GM18951 (cell line): ENCODE results near the gene RPA1.

ENCODE experiments used
- POLR2A ChIP-seq: IDR thresholded peaks from 4 replicates; pipeline ENCODE4 v1.6.1; 2011; ENCODE audit warnings: mild to moderate bottlenecking; ENCODE audit not compliant: insufficient read length, insufficient read depth; ENCODE audit errors: extremely low read depth
- in situ Hi-C: fragments of 300-500 bp; cut with MboI; formaldehyde crosslinking; loops from one replicate; pipeline ENCODE4 v1.12.0; 2022; ENCODE audit warnings: low sequenced_read_pairs, mixed read lengths, inconsistent platforms; ENCODE audit not compliant: unreplicated experiment

The RPA1 gene

GRCh38 chr17:1914661-1915083 lies 84.9 kb downstream of the RPA1 start:
- no peak for TF ChIP-seq POLR2A
- in situ Hi-C loops = no loop called here

DNA sequence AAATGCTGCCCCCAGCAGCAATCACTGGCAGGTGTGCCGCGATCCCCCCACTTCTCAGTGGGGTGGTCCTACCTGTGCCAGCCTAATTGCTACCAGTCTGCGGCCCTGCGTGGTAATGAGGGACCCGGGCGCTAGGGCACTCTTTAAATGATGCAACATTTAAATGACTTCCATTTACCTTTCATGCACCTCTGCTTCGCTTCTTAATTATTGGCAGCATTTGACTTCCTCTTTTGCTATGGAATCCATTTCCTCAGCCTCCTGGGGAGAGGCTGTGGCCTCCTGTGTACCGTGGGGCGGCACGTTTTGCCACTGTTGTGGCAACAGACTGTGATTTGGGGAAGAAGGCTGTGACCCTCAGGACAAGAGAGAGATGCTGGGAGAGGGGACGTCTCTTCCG lies 86.1 kb downstream of the RPA1 start:
- in situ Hi-C loops = no loop called here
- TF ChIP-seq POLR2A = no peak

- in situ Hi-C loops = no loop called here
- no peak for TF ChIP-seq POLR2A
Measured at GRCh38 chr17:1916316-1916715, 86.5 kb downstream of the RPA1 start.

GRCh38 chr17:1916963-1917715 lies 87.3 kb downstream of the RPA1 start:
- no peak for TF ChIP-seq POLR2A
- in situ Hi-C loops = no loop called here

DNA sequence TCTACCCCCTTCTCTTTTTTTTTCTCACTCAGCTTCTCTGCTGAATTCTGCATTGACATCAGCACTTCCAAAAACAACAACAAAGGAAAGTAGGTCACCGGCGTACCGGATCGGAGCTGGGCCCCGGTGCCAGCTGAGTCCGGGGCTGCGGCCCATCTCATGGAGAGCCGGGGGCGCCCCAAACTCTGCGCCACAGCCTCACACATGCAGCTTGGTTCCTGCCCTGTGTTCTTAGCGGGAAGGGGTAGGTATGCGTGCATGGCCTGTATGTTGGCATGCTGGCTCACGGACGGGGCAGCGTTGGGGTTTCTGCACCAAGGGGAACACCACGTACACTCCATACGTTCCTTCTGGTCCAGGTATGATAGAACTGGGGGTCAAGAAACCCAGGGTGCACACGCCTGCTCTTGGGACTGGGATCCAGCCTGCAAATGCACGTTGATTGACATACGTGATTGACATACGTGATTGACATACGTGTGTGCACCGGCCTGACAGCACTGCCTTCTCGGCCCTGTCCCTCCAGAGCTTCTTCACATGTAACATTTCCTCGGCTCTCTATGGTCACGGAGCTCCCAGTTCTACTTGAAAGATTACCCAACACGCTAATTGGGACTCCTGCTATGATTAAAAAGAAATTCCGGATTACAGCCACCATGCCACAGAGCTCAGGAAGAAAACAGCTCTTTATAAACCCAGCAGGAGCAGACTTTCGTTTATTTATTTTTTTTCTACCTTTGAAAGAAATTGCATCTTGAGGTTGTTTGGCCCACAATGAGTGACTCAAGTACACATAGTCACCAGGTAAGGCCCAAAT lies 88.7 kb downstream of the RPA1 start:
- TF ChIP-seq POLR2A = no peak
- in situ Hi-C loops = no loop called here

DNA sequence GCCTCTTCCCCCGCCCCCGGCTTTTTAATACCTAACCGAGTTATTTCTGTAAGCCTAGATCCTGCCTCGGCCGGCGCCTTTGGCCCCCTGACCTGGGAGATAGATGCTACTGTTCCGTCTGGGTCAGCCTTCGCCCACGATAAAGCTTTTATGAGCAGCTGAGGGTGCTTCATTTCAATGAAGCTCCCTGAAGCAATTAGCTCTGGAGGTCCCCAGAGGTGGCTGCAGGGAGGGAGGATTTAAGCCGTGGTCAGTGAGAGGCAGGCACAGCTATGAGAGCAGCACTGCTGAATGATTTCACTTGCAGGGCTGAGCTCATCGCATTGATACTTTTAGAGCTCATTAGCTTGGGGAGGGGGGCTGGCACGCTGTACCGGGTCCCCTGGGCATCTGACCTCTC lies 89.4 kb downstream of the RPA1 start:
- TF ChIP-seq POLR2A = no peak
- in situ Hi-C loops = no loop called here

DNA sequence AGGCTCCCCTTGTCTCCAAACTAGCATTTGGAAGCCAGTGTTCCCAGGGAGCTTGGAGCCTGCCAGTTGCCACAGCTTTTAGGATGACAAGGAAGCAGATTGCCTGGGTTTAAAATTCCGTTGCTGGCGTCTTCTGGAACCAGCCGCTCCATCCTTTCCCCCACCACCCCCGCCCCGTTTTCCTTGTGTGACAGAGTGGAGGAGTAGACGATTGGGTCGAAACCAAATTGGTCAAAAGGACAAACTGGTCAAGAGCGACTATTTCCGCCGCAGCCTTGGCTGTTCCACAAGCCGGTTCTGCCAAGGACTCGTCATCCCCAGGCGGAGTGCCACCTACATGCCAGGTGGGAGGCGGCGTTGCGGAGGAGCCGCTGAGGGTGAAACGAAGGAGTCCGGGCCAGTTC lies 91.1 kb downstream of the RPA1 start:
- in situ Hi-C loops = no loop called here
- no peak for TF ChIP-seq POLR2A

GRCh38 chr17:1928976-1929375 lies 99.2 kb downstream of the RPA1 start:
- in situ Hi-C loops = no loop called here
- TF ChIP-seq POLR2A = no peak

GRCh38 chr17:1930337-1930645 lies 100.5 kb downstream of the RPA1 start:
- TF ChIP-seq POLR2A = no peak
- in situ Hi-C loops = no loop called here

GRCh38 chr17:1931844-1932579 lies 102.2 kb downstream of the RPA1 start:
- TF ChIP-seq POLR2A = no peak
- in situ Hi-C loops = no loop called here

DNA sequence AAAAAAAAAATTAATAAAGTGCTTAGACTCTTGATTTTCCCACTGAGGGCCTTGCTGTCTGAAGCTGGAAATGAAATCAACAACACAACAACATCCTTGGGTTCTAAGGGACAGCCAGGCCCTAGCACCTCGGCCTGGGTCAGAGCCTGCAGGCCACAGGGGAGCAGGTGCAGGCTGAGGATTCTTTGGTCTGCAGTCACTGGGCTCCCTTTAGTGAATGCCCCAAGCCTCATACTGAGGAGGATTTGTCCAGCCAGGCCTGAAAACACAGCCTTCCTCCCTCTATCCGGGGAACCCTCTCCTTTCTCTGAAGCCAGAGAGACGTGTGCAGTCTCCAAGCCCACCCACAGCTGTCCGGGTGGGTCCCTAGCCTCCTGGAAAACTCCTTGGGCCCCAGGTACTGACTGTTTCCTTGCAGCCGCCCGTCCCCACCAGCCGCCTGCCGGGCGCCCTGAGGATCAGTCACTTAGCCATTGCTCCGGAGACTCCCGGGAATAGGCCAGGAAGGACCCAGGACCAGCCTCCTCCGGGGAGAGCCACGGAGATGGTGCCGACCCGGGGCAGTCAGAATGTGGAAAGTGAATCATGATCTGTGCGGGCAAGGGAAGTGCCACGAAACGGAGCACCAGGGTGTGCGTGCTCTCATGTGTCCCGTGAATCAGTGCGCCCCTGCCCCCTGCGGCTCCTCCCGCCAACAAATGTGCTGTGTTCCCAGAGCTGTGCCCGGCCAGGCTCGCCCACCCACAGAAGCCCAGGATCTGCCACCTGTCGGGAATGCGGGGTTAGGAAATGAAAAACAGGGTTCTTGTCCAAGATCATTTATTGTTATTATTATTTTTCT lies 104.3 kb downstream of the RPA1 start:
- in situ Hi-C loops = no loop called here
- no peak for TF ChIP-seq POLR2A

DNA sequence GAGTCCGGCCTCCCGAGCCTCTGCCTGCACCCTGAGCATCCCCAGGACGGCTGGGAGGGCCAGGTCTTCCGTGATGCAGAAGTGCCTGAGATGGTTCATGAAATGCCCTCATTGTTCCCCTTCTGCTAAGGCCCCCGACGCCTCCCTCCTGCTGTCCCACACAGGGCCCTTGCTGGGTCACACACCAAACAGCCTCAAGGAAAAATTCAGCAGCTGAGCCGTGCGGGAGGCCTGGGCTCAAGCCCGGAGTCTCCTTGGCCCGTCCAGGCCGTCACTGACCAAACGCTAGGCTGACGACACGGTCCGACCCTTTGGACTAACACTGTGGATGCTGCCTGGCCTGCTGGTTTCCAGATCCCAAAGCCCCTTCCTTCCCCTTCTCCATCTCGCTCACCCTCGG lies 105.1 kb downstream of the RPA1 start:
- TF ChIP-seq POLR2A = no peak
- in situ Hi-C loops = no loop called here

DNA sequence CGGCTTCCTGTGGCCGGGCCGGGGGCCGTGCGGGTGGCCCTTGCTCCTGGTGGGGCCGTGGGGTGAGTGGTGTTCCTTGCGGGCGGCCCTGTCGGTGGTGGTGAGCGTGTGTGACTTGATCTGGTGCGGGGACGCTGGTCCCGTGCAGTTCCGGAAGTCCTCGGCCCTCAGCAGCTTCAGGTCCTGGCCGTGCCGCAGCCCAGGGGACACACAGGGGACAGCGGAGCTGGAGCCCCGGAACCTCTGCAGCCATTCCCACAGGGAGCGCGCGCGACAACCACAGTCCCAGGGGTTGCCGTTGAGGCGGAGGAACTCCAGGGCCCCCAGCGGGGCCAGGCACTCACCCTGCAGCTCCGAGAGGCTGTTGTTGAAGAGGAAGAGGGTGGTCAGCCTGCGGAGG lies 107.0 kb downstream of the RPA1 start:
- TF ChIP-seq POLR2A = no peak
- in situ Hi-C loops = no loop called here
